GM12864 (cell line): Measurements from ENCODE around the gene SMIM36.

Experiments used
- DNase-seq: peaks from one replicate; pipeline ENCODE4 v3.0.0-alpha.2; 2011; ENCODE audit warnings: low read depth
- H3K4me3 ChIP-seq: 2 replicates; pipeline ENCODE4 v1.5.1; 2011; ENCODE audit warnings: mild to moderate bottlenecking, low read depth, low read length, control low read depth
- CTCF ChIP-seq: IDR thresholded peaks from 2 replicates; pipeline ENCODE4 v1.5.1; 2011; ENCODE audit warnings: low read depth, mild to moderate bottlenecking, moderate library complexity, low read length, control low read depth, inconsistent platforms; ENCODE audit errors: missing control alignments

Gene SMIM36

DNA sequence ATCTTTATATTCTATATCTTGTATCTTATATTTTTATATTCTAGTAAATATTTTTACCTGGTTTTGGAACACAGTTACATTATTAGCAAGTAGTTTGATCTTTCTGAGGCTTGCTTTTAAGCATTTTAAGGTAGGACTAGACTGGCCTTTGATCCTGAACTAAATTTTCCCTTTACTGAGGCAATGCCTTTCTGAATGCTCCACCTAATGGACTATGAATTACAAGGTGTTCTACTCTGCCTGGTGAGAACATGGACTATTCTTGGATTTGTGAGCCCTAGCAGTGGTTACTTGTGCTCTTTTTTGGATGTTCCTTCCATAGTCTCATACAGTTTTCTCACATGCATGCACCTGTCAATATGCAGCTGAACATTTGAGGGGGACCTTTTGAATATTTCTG, 32.5 kb upstream of the SMIM36 start:
- H3K4me3 ChIP-seq = no peak overlapping the region
- no peak for DNase-seq
- no peak for TF ChIP-seq CTCF

DNA sequence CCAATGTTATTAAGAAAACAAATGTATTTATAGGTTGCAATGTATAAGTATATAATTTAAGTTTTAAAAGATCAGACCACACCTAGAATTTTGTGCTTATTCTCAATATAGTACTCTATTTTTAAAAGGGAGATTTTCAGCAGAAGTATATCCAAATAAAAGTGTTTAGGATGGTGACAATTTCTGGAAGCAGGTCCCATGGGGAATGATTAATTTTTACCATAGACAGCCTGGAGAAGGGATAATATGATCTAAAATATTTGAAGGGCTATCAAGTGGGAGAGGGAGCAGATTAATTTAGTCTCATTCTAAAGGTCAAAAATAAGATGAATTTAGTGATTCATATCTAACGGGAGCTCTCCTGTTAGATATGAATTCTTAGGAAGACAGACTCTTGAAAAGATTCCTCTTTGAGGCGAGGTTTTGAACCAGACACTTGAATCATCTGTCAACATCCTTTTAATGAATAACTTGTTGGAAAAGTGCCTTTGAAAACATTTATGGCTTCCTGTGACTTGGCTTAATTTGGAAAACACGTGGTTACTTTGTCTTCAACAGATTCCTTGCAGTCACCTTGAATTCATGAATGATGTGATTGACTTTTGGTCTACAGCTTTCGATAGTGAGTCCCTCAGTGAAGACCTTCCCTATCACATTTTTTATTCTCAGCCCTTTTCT, 29.3 kb upstream of the SMIM36 start:
- no peak for TF ChIP-seq CTCF
- DNase-seq = no peak
- no peak overlapping the region for H3K4me3 ChIP-seq

DNA sequence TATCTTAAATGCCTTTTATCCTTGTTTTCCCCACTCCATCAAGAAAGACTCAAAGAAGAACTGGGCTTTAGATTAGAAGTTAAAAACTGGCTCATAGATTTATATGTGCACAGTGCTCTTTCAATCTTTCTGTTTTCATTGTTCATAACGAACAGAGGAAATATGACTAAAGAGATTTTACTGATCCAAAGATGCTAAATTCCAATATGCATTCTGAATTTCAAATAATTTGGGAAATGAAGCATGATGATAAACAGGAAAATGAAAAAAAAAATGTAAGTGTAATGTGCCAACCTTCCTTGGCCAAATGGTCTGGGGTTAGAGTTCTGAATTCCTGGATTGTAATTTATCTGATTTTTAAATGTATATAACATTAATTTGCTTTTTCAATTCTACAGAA, 25.0 kb upstream of the SMIM36 start:
- TF ChIP-seq CTCF = no peak
- no peak overlapping the region for H3K4me3 ChIP-seq
- no peak for DNase-seq

- no peak for DNase-seq
- no peak for TF ChIP-seq CTCF
- H3K4me3 ChIP-seq = no peak overlapping the region
Measured at GRCh38 chr17:55533608-55534007, 22.4 kb upstream of the SMIM36 start.

GRCh38 chr17:55532670-55533069, 21.4 kb upstream of the SMIM36 start:
- no peak for DNase-seq
- H3K4me3 ChIP-seq = no peak overlapping the region
- TF ChIP-seq CTCF = no peak

DNA sequence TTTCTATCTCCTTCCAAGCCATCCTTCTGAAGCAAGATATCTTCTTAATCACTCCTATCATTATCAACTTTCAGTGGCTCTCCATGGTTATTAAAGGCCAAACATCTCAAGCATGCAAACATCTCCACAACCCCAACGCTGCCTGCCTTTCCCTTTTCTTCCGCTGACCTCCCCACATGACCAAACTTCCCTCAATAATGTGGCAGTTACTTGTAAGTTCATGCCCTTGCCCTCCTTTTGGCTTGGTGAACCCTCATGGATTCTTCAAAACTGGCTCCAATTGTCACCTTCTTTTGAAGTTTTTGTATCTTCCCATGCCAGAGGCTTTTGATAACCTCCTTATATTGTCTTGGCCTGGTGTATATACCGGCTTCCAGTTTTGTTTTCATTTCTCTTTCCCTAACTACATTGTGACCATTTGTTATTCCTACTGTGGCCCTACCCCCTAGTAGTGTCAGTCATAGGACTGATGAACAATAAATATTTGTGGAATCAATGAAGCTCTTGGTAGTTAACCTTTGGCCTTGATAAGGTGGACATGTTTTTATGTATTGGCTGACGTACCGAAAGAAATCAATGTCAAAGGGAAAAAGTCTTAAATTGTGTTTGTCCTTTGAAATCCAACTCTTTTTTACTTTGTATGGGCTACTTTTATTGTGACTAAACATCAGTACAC, 19.9 kb upstream of the SMIM36 start:
- DNase-seq = no peak
- no peak for TF ChIP-seq CTCF
- H3K4me3 ChIP-seq = no peak overlapping the region

DNA sequence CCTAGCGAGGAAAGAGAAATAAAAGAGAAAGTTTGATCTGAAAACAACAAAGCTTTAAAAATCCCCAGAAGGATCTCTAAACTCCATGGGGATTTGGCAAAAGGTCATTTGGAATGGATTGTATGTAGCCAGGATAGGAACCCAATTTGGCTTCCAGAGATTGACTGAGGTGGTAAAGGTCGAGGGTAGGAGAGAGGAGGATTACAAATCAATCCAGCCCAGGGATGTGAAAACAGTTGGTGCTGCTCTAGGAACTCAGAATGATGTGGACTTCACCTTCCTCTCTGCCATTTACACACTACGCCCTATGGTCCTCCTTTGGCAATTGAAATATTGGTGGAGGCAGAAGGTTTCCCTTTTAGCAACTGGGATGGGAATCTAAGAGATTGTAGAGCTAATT, 18.8 kb upstream of the SMIM36 start:
- H3K4me3 ChIP-seq = no peak overlapping the region
- no peak for DNase-seq
- no peak for TF ChIP-seq CTCF
